HG03108 (cell line): ENCODE data around the gene USP34.
"Not testable (repeated sequence)": the region's sequence is repeated elsewhere in the genome, so short reads cannot be mapped to it uniquely, and the experiment has no call there.

Source experiments
- ATAC-seq: cut with Tn5 transposase; IDR thresholded peaks from one replicate; pipeline ENCODE4 v1.9.1; 2021; ENCODE audit warnings: moderate library complexity; ENCODE audit not compliant: unreplicated experiment

USP34 gene

DNA sequence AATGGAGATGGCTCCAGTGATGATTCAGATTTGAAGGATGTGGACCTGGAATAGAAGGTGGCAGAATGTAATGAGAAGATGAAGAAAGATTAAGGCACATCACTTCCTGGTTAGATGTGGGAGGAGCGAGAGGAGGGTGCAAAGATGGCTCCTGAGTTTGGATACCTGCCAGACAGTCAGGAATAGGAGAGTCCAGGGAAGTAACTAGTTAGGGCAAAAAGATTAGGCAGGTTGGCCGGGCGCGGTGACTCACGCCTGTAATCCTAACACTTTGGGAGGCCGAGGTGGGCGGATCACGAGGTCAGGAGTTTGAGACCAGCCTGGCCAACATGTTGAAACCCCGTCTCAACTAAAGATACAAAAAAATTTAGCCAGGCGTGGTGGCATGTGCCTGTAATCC is 303.3 kb downstream of the USP34 start:
- ATAC-seq: no peak

DNA sequence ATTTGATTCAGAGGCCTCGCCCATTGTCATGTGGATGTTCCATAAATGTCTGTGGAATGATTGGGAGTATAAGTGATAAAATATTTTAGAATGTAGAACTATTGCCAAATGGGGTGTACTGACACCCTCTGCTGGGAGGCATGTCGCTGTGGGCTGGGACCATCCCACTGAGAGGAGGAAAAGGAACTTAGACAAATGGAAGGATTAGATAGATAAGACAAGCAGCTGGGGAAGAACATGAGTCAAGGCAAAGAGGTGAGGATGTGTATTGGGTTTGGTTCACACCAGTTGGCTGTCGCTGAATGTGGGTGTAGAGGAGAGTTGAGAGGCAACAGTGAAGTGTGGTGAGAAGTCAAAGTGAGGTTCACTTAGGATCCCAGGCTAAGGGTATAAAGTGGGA is 304.9 kb downstream of the USP34 start:
- no peak for ATAC-seq

DNA sequence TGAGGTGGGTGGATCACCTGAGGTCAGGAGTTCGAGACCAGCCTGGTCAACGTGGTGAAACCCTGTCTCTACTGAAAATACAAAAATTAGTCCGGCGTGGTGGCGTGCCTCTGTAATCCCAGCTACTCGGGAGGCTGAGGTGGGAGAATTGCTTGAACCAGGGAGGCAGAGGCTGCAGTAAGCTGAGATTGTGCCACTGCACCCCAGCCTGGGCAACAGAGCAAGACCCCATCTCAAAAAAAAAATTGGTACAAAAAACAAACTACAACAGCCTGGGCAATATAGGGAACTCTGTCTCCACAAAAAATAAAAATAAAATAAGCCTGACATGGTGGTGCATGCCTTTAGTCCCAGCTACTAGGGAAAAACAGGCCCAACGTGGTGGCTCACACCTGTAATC is 305.8 kb downstream of the USP34 start:
- not testable (repeated sequence) for ATAC-seq

DNA sequence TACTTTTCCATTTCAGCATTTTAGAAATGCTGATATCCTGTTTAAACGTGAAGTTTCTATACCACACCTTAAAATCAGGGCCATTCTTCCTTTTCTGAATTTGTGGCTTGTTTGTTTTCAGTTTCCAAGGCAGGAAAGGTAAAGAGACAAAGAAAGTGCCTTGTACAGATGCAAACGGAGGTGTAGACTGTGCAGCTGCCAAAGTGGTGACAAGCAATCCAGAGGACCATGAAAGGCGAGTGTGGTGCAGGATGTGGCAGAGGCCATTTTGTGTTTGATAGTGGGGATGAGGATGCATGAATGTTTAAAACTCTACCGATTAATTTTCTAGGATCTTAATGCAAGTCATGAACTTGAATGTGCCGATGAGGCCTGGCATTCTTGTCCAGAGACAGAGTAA is 308.2 kb downstream of the USP34 start:
- ATAC-seq: no peak

DNA sequence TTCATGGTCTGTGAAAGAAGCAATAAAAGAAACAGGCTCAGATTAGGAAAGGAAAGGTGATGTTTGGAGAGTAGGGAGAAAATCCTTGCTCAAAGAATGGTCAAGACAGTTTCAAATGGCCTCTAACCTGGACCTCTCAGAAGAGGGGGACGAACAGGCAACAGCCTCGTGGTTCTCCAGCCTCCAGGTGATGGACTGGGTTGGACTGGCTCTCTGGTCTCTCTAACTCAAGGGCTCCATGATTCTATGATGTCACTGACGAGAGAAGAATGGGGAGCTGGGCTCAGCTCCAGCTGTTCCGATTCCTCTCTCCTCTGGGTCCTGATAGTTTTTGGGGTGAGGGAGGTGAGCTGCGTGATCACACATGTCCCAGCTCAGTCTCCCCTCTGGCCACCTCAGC is 309.0 kb downstream of the USP34 start, which contains the start of gene C2orf74:
Gene C2orf74, plus strand, starts transcription at position 301 of the 400 bp plus-strand sequence. CDS start 327 bp downstream, outside the sequence.
- ATAC-seq: no peak

DNA sequence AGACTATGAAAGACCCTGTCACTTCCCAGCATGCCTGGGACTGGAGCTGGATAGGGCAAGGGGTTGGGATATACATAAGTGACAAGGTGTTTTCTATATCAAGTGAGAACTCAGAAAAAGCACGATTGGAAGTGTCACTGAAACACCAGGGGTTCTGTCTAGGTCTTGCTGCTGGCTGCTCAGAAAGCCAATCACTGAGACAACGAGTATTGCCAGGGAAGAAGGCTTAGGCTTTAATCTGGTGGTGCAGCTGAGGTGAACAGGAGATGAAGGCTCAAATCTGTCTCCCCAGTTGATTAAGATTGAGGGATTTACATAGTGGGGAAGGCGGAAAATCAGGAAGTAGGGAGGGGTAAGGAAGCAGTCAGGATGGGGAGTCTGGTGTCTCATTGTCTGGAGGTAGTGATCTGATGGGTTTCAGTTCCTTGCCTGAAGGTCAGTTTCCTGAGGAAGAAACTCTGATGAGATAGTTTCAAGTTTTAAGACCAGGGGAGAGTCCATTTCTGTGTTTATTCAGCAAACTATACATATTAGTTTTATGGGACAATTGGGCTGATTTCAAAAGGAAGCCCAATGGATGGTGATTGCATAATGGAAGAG is 312.4 kb downstream of the USP34 start:
- no peak for ATAC-seq

DNA sequence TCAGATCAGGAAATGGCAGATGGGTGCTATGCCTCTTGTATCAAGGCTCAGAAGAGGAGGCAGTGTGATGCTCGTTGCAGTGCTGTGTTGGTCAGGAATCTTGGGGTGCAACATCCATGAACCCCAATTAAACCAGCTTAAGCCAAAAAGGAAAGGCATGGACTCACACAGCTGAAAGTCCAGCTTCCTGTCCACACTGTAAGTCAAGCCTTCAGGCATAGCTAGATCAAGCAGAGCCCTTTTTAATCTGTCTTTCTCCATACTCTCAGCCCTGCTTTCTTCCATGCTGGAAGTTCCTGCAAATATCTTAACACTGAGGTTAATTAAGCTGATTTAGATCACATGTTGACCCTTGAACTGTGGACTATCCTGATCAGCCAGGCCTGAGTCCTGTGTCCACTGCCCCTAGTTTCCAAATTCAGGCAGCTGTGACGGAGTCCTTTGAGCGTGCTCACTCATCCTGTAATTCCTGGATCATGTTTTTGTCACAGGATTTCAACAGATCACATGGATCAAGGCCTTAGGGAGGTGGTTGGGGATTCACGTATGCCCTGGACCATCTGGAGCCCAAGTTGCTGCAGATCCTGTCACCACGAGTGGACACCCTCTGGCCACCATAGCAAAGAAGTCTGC is 313.4 kb downstream of the USP34 start:
- ATAC-seq: no peak

DNA sequence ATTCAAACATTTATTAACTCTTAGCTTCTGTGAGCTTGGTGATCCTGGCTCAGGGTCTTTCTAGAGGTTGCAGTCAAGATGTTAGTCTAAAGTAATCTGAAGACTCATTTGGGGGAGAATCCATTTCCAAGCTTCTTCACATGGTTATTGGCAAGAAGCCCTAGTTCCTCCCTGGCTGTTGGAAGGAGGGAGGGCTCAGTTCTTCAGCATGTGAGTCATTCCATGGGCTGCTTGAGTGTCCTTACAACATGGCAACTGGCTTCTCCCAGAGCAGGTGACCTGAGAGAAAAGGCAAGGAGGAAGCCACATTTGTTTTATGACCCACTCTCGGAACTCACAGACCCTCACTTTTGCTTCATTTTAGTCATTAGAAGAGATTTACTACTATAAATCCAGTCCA is 319.5 kb downstream of the USP34 start:
- no peak for ATAC-seq

DNA sequence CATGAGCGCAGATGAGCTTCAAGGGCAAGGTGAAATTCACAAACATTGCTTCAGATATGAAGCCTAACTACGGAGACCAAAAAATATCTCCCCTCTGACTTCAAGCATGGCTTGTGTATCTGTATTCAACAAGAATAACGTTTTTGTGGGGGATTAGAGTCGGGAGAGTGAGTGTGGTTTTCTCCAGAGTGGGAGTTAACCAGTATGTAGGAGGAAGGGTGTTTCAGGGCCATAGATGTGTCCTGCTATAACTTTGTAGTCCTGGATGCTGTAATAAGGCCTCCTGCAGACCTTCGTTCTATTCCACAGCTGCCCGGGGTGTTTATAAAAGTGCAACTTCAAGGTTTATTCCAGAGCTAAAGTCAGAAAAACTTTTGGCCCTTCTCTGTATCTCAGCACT is 321.8 kb downstream of the USP34 start:
- ATAC-seq: no peak

DNA sequence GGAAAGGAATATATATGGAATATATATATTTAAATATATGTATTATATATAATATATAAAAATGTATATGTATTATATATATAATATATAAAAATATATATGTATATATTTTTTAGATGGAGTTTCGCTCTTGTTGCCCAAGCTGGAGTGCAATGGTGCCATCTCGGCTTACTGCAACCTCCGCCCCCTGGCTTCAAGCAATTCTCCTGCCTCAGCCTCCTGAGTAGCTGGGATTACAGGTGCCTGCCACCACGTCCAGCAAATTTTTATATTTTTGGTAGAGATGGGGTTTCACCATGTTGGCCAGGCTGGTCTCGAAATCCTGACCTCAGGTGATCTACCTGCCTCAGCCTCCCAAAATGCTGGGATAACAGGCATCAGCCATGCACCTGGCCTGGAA is 322.8 kb downstream of the USP34 start:
- not testable (repeated sequence) for ATAC-seq

DNA sequence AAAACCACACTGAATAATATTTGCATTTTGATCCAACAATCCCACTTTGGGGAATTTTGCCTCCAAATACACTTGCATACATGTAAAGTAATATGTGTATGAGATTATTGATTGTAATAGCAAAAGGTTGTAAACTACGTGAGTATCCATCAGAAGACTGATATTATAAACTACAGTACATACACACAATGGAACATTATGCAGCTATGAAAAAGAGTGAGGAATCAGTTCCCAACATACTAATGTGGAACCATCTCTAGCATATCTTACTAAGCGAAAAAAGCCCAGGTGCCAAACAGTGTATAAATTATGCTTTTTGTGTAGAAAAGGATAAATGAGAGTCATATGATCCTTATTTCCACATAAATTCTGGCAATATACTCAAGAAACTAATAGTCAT is 324.9 kb downstream of the USP34 start:
- no peak for ATAC-seq

DNA sequence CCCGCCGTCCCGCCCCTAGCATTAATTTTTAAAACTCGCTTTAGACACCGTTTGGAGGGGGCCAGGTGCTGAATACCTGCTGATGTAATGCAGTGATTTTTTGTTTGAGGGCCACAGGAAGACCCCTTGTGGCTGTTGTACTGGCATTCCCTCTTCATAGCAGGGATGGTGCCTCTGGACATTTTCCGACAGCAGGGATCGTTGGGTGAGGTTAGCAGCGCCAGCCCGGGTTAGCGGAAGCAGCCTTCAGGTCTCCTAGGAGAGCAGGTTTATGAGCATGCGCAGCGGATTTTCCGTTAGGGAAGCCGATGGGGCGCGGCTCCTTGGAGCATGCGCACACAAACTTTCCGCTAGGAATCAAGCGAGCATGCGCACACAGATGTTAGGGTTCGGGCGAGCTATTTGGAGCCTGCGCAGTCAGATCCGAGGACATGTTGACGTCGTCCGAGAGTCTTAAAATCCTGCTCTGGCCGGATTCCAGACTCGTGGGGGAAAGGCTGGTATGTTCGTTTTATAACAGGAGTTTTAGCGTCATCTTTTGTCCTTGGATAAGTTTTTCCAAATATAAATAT is 326.1 kb downstream of the USP34 start:
- ATAC-seq: peak; percentile 96

DNA sequence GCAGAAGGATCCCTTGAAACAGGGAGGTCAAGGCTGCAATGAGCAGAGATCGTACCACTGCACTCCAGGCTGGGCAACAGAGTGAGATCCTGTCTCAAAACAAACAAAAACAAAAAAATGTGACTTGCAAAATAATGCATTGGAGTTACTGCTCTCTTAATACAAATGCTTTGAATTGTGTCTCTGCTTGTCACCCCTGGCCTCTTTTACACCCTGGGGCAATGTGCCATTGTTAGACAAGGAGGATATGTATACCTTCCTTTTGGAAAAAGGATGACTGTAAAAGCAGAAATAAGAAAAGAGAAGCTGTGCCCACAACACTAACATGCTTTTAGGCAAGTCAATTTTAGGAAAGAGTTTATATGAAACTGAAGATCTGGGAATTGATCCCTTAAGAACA is 329.7 kb downstream of the USP34 start:
- no peak for ATAC-seq

DNA sequence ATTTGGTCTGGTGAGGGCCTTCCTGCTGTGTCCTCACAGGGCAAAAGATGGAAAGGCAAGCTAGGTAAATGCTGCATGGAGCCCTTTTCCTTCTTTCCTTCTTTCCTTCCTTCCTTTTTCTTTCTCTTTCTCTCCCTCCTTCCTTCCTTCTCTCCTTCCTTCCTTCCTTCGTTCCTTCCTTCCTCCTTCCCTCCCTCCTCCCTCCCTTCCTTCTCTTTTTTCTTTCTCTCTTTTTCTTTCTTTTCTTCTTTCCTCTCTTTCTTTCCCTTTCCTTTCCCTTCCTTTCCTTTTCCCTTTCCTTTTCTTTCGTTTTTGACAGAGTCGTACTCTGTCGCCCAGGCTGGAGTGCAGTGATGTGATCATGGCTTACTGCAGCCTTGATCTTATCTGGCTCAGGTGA is 332.0 kb downstream of the USP34 start:
- ATAC-seq: no peak
